GM18873 (cell line): ENCODE results near the gene RGSL1.

Experiments used
- ATAC-seq: cut with Tn5 transposase; IDR thresholded peaks from one replicate; pipeline ENCODE4 v1.9.1; 2021; ENCODE audit warnings: mild to moderate bottlenecking, moderate library complexity, moderate number of reproducible peaks; ENCODE audit not compliant: unreplicated experiment, low FRiP score

RGSL1 gene

GRCh38 chr1:182586380-182586779 lies 136.4 kb downstream of the RGSL1 start:
- ATAC-seq = no peak

- no peak for ATAC-seq
These were observed 137.1 kb downstream of the RGSL1 start for GRCh38 chr1:182587093-182587492.

DNA sequence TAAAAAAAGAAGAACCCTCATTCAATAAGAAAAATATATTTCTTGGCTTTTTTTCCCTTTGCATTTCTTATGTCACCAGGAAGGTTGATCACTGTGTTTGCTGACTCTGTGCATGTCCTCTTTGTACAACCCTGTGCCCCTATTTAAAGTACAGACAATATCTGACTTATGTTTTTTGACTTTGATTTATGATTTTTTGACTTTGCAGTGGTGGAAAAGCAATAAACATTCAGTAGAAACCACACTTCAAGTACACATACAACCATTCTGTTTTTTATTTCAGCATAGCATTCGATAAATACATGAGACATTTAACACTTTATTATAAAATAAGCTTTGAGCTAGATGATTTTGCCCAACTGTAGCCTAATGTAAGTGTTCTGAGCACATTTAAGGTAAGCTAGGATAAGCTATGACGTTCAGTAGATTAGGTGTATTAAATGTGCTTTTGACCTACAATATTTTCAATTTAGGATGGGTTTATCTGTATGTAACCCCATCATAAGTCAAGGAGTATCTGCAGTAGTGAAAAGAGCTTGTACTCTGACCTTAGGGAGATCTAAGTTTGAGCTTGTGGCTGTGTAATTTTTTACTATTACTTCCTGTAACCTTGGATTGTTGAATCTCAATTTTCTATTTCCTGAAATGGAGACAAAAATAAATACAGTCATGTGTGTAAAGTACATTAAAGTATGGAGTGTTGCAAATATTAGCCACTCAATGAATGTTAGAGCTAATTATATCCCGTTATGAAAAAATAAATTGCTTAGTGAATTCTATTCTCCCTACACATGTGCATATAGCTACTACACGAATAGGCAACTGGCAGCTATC lies 137.9 kb downstream of the RGSL1 start:
- no peak for ATAC-seq

DNA sequence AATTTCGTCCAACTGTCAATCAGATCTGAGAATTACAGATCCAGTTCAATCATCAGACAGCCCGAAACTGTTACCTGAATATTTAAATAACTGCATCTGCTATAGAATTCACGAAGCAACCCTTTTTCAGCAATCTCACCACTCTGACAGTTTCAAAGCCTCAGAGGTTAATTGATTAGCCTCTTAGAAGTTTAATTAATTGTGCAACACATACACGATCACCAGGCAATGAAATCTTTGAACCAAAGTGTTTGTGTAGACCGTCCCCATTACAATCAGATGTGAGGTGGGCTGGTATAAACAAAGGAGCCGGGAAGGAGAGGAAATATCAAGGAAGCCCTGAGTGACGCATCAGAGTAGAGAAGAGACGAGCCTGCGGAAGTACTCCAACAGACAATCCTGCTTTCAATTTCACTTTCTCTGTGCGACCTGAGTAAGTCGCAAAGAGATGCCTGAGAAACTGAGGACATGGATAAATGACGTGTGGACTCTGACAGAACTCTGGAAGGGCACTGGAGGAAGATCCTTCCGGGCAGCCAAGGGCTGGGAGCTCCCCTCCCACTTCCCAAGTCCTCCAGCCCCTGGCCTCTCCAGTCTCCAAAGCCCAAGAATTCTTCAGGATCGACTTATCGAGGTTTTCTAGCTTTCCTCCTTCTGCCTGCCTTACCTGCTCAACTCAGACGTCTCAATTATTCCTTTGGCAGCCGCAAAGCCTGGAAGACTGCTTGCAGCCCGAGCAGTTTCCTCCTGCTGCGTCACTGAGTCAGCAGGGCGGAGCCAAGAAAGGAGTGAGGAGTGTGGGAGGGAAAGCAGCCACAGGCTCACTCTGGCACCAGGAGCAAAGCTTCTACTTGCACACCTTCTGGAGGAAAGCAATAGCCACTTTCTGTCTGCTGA lies 138.8 kb downstream of the RGSL1 start, which contains the start of gene RNASEL:
Gene RNASEL (minus strand): TSS at position 757 of the 897 bp plus-strand sequence. CDS start 2,450 bp downstream, outside the sequence.
- peak; percentile 73 for ATAC-seq

- ATAC-seq = no peak
These were observed 139.6 kb downstream of the RGSL1 start for GRCh38 chr1:182589520-182589919.

DNA sequence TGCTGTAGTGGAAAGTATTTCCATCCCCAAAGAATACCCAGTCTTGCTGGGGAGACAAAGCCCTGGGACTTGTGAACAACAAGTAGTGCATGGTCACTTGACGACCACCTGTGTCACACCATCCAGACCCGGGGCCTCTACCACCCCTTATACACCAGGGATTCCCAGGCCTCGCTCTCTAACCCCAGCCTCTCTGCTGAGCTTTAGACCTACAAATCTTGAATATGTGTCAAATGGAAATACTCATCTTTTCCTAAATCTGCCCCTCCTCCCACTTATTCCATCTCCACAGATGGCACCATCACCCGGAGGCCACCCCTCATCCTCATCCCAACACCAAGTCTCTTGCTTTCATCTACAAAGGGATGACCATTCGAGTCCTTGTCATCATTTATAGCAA lies 140.0 kb downstream of the RGSL1 start:
- ATAC-seq = no peak

DNA sequence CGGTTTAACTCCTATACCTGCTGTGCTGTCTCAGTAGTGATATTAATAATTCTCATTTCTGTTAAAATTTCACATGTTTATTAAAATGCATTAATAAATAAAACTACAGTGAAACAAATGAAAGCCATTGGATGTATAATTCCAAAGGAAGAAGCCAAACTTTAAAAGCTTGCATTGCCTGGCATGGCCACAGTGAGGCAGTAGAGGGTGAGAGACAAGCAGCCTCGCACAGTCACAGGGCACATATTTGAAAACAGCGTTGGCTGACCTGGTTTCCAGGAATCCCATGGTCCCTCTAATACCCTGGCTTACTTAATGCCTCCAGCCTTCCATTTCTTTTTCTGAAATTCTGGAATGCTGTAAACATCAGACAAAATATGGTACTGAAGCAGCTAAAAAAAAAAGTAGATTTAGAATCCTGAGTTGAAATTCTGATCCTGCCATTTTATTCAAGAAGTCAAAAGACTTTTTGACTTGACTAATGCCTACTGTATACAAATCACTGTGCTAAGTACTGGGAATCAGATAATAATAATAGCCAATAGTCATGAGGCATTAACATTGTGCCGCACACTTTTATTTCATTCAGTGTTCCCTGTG lies 145.8 kb downstream of the RGSL1 start:
- ATAC-seq = no peak

DNA sequence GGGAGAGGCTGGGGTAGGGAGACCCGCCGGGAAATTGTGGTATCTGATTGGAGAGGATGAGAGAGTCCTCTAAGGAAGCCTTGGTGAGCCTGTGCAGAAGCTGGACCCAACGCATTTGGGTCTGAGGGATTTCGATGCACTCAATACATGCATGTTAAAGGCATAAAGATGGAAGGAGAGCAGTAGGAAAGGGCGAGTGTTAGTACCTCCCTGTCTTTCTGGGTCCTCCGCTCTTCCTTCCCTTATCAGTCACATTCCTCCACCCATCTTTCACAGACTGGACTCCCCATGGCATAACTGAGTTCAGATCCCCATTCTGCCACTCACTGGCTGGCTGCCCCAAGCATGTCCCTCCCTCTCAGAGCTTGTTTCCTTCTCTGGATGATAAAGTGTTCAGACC lies 147.0 kb downstream of the RGSL1 start:
- ATAC-seq = no peak

- no peak for ATAC-seq
These were observed 148.3 kb downstream of the RGSL1 start for GRCh38 chr1:182598296-182598695.

- no peak for ATAC-seq
These were observed 149.4 kb downstream of the RGSL1 start for GRCh38 chr1:182599339-182599738.

GRCh38 chr1:182600036-182600713 lies 150.2 kb downstream of the RGSL1 start:
- no peak for ATAC-seq

- ATAC-seq = no peak
These were observed 150.9 kb downstream of the RGSL1 start for GRCh38 chr1:182600745-182601415.

GRCh38 chr1:182601416-182601786 lies 151.5 kb downstream of the RGSL1 start:
- no peak for ATAC-seq

DNA sequence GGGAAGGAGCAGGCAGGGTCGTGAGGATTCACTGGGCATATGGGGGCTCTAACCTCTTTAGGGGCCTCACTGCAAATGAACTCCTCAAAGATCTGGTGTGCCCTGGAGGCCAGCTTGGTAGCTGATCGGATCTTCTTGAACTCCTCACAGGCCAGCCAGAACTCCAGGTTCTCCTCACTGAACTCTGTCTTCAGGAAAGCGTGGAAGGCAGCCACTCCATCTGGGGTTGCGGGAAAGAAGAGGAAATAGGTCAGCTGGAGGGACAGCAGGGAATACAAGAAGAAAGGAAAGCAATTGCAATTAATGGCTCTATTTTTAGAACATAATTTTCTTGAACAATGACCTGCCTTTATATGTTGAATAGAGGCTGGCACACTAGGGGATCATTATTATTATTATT lies 152.0 kb downstream of the RGSL1 start:
- ATAC-seq = no peak

- ATAC-seq = no peak
These were observed 153.1 kb downstream of the RGSL1 start for GRCh38 chr1:182602935-182603645.

DNA sequence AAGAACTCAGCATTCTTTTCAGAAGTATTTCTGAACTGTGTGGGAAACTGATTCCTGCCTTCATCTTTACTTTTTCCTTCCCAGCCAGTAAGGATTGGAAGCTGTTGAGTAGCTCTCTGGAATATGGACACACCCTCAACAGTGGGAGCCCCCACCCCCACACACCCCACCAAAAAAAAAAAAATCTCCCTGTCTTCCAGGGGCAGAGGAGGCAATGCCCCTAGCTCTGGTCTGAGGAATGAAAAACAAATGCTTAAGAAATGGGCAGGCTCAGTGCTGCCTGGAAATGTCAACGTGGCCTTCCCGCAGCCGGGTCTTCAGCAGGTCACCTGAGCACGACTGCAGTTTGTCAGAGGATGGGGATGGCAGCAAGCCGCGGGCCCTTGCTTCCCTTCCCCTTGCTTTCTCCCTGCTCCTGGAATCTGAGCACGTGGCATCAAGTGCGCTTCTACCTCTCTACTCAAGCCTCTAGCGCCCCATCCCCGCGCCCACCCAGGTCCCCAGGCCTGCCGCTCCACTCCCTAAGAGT lies 153.8 kb downstream of the RGSL1 start:
- ATAC-seq = peak; percentile 10

- peak; percentile 66 for ATAC-seq
These were observed 154.5 kb downstream of the RGSL1 start, which contains the start of gene RGS16 for GRCh38 chr1:182604175-182605164. Gene RGS16 (minus strand): TSS chr1:182604389. CDS start chr1:182604259, 130 bp downstream.

- no peak for ATAC-seq
These were observed 157.6 kb downstream of the RGSL1 start for GRCh38 chr1:182607566-182607965.
